A549 treated with GW870086 at 1 μM for 4 hours (cell line): ENCODE measurements around the gene ZNF608. TPM values are rescaled to one million over a fixed set of nuclear protein-coding genes. Genes with fewer than 3 reads are reported as not detected.

Source experiments
- total RNA-seq: library from RNA; stranded (reverse); fragments of 200-300 nt; extraction: Qiagen RNA extraction; gene quantifications from 5 replicates; pipeline ENCODE4 v1.2.3, GENCODE V29; 2022; ENCODE audit warnings: low read depth

Gene ZNF608
- total RNA-seq: 1.1 to 1.5 TPM (median 1.3 TPM) in 5 replicates

GRCh38 chr5:124745928-124746915 is at the start of gene ZNF608:
ZNF608 (minus strand) TSS chr5:124746639; CDS start chr5:124744989, 1,650 bp downstream.

